ENCODE results near the gene MAN1A2. TPM values are rescaled to one million over a fixed set of nuclear protein-coding genes. Genes with fewer than 3 reads are reported as not detected.

MAN1A2 gene
- total and polyA plus RNA-seq, 9 of the 15 experiments (the other 6 are each of a cell fraction or from before 2014, with no cell fraction given): 4.2 to 38.4 (median 18.7) TPM

DNA sequence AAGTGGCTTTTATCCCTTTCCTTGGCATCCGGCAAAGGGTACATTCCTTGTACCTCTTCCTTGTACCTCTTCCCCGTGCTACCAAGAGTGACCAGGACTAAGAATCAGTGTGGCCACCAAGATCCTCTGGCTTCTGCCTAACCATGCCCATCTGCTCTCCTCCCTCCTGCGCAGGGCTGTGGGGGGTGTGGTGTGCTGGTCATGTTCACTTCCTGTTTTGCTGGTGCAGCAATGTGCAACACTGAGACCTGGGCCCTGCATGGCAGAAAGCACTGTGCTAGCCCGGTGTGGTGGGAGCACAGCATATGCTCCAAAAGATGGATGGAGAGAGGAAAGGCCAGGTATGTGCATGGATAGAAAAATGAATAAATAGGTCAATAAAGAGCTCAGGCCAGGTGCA is 205.3 kb downstream of the MAN1A2 start (continued):
- TF ChIP-seq, protein P1, sequence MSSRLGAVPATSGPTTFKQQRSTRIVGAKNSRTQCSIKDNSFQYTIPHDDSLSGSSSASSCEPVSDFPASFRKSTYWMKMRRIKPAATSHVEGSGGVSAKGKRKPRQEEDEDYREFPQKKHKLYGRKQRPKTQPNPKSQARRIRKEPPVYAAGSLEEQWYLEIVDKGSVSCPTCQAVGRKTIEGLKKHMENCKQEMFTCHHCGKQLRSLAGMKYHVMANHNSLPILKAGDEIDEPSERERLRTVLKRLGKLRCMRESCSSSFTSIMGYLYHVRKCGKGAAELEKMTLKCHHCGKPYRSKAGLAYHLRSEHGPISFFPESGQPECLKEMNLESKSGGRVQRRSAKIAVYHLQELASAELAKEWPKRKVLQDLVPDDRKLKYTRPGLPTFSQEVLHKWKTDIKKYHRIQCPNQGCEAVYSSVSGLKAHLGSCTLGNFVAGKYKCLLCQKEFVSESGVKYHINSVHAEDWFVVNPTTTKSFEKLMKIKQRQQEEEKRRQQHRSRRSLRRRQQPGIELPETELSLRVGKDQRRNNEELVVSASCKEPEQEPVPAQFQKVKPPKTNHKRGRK (tag; IDR thresholded peaks at IDR 0.05): no peak
- TF ChIP-seq U2AF2 (optimal IDR thresholded peaks at IDR 0.05; ENCODE audit: low read depth, low read length): no peak
- TF ChIP-seq RBM39 (optimal IDR thresholded peaks at IDR 0.05; ENCODE audit: low read depth, low read length): no peak
- TF ChIP-seq ZNF146 (CRISPR knock-in tag; IDR thresholded peaks at IDR 0.05; ENCODE audit: unreplicated experiment): no peak
- no peak for TF ChIP-seq CCAR2 (IDR thresholded peaks at IDR 0.05; ENCODE audit: low read depth, low read length)
- no peak for TF ChIP-seq ZNF586 (CRISPR knock-in tag; conservative IDR thresholded peaks at IDR 0.05)
- TF ChIP-seq POLR2A (conservative IDR thresholded peaks at IDR 0.05): no peak
- no peak for TF ChIP-seq HNRNPK (IDR thresholded peaks at IDR 0.05; ENCODE audit: low read depth, low read length, poor library complexity, severe bottlenecking)
- TF ChIP-seq ZNF121 (CRISPR knock-in tag; conservative IDR thresholded peaks at IDR 0.05): no peak
- TF ChIP-seq SMAD3 (CRISPR knock-in tag; conservative IDR thresholded peaks at IDR 0.05): no peak
- no peak for TF ChIP-seq U2AF1 (optimal IDR thresholded peaks at IDR 0.05; ENCODE audit: low read depth, low read length)
- peak; percentile 96 for TF ChIP-seq SPI1 (IDR thresholded peaks at IDR 0.05; ENCODE audit: borderline replicate concordance, low read depth, low read length)
- no peak for TF ChIP-seq POLR3A (IDR thresholded peaks at IDR 0.05; ENCODE audit: borderline replicate concordance, extremely low read depth, insufficient read depth, insufficient read length)
- TF ChIP-seq, protein P2, sequence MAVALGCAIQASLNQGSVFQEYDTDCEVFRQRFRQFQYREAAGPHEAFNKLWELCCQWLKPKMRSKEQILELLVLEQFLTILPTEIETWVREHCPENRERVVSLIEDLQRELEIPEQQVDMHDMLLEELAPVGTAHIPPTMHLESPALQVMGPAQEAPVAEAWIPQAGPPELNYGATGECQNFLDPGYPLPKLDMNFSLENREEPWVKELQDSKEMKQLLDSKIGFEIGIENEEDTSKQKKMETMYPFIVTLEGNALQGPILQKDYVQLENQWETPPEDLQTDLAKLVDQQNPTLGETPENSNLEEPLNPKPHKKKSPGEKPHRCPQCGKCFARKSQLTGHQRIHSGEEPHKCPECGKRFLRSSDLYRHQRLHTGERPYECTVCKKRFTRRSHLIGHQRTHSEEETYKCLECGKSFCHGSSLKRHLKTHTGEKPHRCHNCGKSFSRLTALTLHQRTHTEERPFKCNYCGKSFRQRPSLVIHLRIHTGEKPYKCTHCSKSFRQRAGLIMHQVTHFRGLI (CRISPR knock-in tag; IDR thresholded peaks at IDR 0.05): no peak
- TF ChIP-seq, protein P3, sequence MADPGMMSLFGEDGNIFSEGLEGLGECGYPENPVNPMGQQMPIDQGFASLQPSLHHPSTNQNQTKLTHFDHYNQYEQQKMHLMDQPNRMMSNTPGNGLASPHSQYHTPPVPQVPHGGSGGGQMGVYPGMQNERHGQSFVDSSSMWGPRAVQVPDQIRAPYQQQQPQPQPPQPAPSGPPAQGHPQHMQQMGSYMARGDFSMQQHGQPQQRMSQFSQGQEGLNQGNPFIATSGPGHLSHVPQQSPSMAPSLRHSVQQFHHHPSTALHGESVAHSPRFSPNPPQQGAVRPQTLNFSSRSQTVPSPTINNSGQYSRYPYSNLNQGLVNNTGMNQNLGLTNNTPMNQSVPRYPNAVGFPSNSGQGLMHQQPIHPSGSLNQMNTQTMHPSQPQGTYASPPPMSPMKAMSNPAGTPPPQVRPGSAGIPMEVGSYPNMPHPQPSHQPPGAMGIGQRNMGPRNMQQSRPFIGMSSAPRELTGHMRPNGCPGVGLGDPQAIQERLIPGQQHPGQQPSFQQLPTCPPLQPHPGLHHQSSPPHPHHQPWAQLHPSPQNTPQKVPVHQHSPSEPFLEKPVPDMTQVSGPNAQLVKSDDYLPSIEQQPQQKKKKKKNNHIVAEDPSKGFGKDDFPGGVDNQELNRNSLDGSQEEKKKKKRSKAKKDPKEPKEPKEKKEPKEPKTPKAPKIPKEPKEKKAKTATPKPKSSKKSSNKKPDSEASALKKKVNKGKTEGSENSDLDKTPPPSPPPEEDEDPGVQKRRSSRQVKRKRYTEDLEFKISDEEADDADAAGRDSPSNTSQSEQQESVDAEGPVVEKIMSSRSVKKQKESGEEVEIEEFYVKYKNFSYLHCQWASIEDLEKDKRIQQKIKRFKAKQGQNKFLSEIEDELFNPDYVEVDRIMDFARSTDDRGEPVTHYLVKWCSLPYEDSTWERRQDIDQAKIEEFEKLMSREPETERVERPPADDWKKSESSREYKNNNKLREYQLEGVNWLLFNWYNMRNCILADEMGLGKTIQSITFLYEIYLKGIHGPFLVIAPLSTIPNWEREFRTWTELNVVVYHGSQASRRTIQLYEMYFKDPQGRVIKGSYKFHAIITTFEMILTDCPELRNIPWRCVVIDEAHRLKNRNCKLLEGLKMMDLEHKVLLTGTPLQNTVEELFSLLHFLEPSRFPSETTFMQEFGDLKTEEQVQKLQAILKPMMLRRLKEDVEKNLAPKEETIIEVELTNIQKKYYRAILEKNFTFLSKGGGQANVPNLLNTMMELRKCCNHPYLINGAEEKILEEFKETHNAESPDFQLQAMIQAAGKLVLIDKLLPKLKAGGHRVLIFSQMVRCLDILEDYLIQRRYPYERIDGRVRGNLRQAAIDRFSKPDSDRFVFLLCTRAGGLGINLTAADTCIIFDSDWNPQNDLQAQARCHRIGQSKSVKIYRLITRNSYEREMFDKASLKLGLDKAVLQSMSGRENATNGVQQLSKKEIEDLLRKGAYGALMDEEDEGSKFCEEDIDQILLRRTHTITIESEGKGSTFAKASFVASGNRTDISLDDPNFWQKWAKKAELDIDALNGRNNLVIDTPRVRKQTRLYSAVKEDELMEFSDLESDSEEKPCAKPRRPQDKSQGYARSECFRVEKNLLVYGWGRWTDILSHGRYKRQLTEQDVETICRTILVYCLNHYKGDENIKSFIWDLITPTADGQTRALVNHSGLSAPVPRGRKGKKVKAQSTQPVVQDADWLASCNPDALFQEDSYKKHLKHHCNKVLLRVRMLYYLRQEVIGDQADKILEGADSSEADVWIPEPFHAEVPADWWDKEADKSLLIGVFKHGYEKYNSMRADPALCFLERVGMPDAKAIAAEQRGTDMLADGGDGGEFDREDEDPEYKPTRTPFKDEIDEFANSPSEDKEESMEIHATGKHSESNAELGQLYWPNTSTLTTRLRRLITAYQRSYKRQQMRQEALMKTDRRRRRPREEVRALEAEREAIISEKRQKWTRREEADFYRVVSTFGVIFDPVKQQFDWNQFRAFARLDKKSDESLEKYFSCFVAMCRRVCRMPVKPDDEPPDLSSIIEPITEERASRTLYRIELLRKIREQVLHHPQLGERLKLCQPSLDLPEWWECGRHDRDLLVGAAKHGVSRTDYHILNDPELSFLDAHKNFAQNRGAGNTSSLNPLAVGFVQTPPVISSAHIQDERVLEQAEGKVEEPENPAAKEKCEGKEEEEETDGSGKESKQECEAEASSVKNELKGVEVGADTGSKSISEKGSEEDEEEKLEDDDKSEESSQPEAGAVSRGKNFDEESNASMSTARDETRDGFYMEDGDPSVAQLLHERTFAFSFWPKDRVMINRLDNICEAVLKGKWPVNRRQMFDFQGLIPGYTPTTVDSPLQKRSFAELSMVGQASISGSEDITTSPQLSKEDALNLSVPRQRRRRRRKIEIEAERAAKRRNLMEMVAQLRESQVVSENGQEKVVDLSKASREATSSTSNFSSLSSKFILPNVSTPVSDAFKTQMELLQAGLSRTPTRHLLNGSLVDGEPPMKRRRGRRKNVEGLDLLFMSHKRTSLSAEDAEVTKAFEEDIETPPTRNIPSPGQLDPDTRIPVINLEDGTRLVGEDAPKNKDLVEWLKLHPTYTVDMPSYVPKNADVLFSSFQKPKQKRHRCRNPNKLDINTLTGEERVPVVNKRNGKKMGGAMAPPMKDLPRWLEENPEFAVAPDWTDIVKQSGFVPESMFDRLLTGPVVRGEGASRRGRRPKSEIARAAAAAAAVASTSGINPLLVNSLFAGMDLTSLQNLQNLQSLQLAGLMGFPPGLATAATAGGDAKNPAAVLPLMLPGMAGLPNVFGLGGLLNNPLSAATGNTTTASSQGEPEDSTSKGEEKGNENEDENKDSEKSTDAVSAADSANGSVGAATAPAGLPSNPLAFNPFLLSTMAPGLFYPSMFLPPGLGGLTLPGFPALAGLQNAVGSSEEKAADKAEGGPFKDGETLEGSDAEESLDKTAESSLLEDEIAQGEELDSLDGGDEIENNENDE (IDR thresholded peaks at IDR 0.05; ENCODE audit: low read depth, low read length): no peak

Data from K562 (cell line).